SK-N-SH treated with all-trans-retinoic acid at 6 μM for 48 hours (cell line): ENCODE results near the gene PREB.

ENCODE experiments used
- ATAC-seq: fragments of 200-7000 bp; cut with Tn5 transposase; 3 replicates; pipeline ENCODE4 v1.9.1; 2020; ENCODE audit warnings: mild to moderate bottlenecking, moderate library complexity
- ARNTL ChIP-seq: fragments of 450-650 bp; formaldehyde crosslinking; IDR thresholded peaks from 2 replicates; pipeline ENCODE4 v1.5.0; 2020; ENCODE audit warnings: low read depth, mild to moderate bottlenecking, moderate library complexity, borderline replicate concordance
- CREB5 ChIP-seq: fragments of 250-450 bp; sonication (Bioruptor Pico); IDR thresholded peaks from 2 replicates; pipeline ENCODE4 v1.5.1; 2020; ENCODE audit warnings: low read depth, mild to moderate bottlenecking, moderate library complexity
- CSDC2 ChIP-seq: fragments of 250-450 bp; sonication (Bioruptor Pico); IDR thresholded peaks from 2 replicates; pipeline ENCODE4 v1.5.0; 2020; ENCODE audit warnings: mild to moderate bottlenecking, moderate library complexity
- ESRRG ChIP-seq: fragments of 250-450 bp; sonication (Bioruptor Pico); IDR thresholded peaks from 2 replicates; pipeline ENCODE4 v1.6.1; 2021; ENCODE audit warnings: mild to moderate bottlenecking
- GLIS3 ChIP-seq: fragments of 250-450 bp; sonication (Bioruptor Pico); IDR thresholded peaks from 2 replicates; pipeline ENCODE4 v1.5.0; 2020; ENCODE audit warnings: mild to moderate bottlenecking, moderate library complexity
- ISL1 ChIP-seq: fragments of 250-450 bp; sonication (Bioruptor Pico); IDR thresholded peaks from 2 replicates; pipeline ENCODE4 v2.1.2; 2022; ENCODE audit warnings: mild to moderate bottlenecking, moderate library complexity
- POU6F1 ChIP-seq: fragments of 250-450 bp; sonication (Bioruptor Pico); IDR thresholded peaks from 2 replicates; pipeline ENCODE4 v1.8.0; 2021; ENCODE audit warnings: low read depth, mild to moderate bottlenecking, moderate library complexity, borderline replicate concordance
- PPARA ChIP-seq: fragments of 250-450 bp; sonication (Bioruptor Pico); IDR thresholded peaks from 2 replicates; pipeline ENCODE4 v1.5.0; 2020; ENCODE audit warnings: mild to moderate bottlenecking, borderline replicate concordance
- RARB ChIP-seq: fragments of 250-450 bp; sonication (Bioruptor Pico); IDR thresholded peaks from 2 replicates; pipeline ENCODE4 v1.8.0; 2021; ENCODE audit warnings: mild to moderate bottlenecking, moderate library complexity
- SNAI2 ChIP-seq: fragments of 250-450 bp; sonication (Bioruptor Pico); IDR thresholded peaks from 2 replicates; pipeline ENCODE4 v1.5.0; 2020; ENCODE audit warnings: mild to moderate bottlenecking, moderate library complexity
- TCF4 ChIP-seq: fragments of 250-450 bp; sonication (Bioruptor Pico); IDR thresholded peaks from 2 replicates; pipeline ENCODE4 v1.8.0; 2021; ENCODE audit warnings: mild to moderate bottlenecking, moderate library complexity, borderline replicate concordance
- TOX ChIP-seq: fragments of 250-450 bp; sonication (Bioruptor Pico); IDR thresholded peaks from 2 replicates; pipeline ENCODE4 v1.8.0; 2021; ENCODE audit warnings: mild to moderate bottlenecking, moderate library complexity, borderline replicate concordance
- ZC3H10 ChIP-seq: fragments of 250-450 bp; sonication (Bioruptor Pico); IDR thresholded peaks from 2 replicates; pipeline ENCODE4 v1.5.1; 2021; ENCODE audit warnings: mild to moderate bottlenecking, moderate library complexity
- ZFP3 ChIP-seq: fragments of 250-450 bp; sonication (Bioruptor Pico); IDR thresholded peaks from 2 replicates; pipeline ENCODE4 v1.5.0; 2020; ENCODE audit warnings: mild to moderate bottlenecking, moderate library complexity
- ZFP30 ChIP-seq: fragments of 450-650 bp; formaldehyde crosslinking; IDR thresholded peaks from 2 replicates; pipeline ENCODE4 v1.5.0; 2022; ENCODE audit warnings: mild to moderate bottlenecking, moderate library complexity
- ZNF565 ChIP-seq: fragments of 450-650 bp; formaldehyde crosslinking; conservative IDR thresholded peaks from 2 replicates; pipeline ENCODE4 v1.5.0; 2020; ENCODE audit warnings: low read depth, mild to moderate bottlenecking, moderate library complexity
- ZNF70 ChIP-seq: fragments of 450-650 bp; formaldehyde crosslinking; IDR thresholded peaks from 2 replicates; pipeline ENCODE4 v1.5.0; 2020; ENCODE audit warnings: mild to moderate bottlenecking, moderate library complexity
- ZNF8 ChIP-seq: fragments of 450-650 bp; formaldehyde crosslinking; IDR thresholded peaks from 2 replicates; pipeline ENCODE4 v1.5.0; 2020; ENCODE audit warnings: mild to moderate bottlenecking, moderate library complexity
- TF ChIP-seq, protein P1 (sequence below): fragments of 250-450 bp; sonication (Bioruptor Pico); IDR thresholded peaks from 2 replicates; pipeline ENCODE4 v1.8.0; 2020; ENCODE audit warnings: mild to moderate bottlenecking, moderate library complexity, borderline replicate concordance
- TF ChIP-seq, protein P2 (sequence below): fragments of 250-450 bp; sonication (Bioruptor Pico); IDR thresholded peaks from 2 replicates; pipeline ENCODE4 v1.5.0; 2020; ENCODE audit warnings: mild to moderate bottlenecking, moderate library complexity
- TF ChIP-seq, protein P3 (sequence below): fragments of 250-450 bp; sonication (Bioruptor Pico); IDR thresholded peaks from 2 replicates; pipeline ENCODE4 v1.5.1; 2021; ENCODE audit warnings: mild to moderate bottlenecking, moderate library complexity

PREB gene

GRCh38 chr2:27127883-27128667 is 6.4 kb downstream of the PREB start:
- no peak for ATAC-seq
- no peak for TF ChIP-seq ESRRG (CRISPR knock-in tag)

- no peak for ATAC-seq
- TF ChIP-seq ZFP3 (CRISPR knock-in tag) (no peak), ZNF565 (CRISPR knock-in tag) (no peak), GLIS3 (no peak), RARB (CRISPR knock-in tag) (no peak), CSDC2 (CRISPR knock-in tag) (no peak)
- TF ChIP-seq, protein P1, sequence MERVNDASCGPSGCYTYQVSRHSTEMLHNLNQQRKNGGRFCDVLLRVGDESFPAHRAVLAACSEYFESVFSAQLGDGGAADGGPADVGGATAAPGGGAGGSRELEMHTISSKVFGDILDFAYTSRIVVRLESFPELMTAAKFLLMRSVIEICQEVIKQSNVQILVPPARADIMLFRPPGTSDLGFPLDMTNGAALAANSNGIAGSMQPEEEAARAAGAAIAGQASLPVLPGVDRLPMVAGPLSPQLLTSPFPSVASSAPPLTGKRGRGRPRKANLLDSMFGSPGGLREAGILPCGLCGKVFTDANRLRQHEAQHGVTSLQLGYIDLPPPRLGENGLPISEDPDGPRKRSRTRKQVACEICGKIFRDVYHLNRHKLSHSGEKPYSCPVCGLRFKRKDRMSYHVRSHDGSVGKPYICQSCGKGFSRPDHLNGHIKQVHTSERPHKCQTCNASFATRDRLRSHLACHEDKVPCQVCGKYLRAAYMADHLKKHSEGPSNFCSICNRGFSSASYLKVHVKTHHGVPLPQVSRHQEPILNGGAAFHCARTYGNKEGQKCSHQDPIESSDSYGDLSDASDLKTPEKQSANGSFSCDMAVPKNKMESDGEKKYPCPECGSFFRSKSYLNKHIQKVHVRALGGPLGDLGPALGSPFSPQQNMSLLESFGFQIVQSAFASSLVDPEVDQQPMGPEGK (CRISPR knock-in tag): no peak
Measured at GRCh38 chr2:27126252-27126710, 8.2 kb downstream of the PREB start.

GRCh38 chr2:27125104-27125503 is 9.3 kb downstream of the PREB start:
- no peak for ATAC-seq

More at GRCh38 chr2:27125104-27125503, 9.3 kb downstream of the PREB start:
- TF ChIP-seq PPARA (CRISPR knock-in tag) (no peak), ARNTL (no peak), TOX (CRISPR knock-in tag) (no peak), POU6F1 (CRISPR knock-in tag) (no peak), ZNF8 (CRISPR knock-in tag) (no peak), ZFP3 (CRISPR knock-in tag) (no peak), ZFP30 (CRISPR knock-in tag) (no peak), ZNF565 (CRISPR knock-in tag) (no peak), SNAI2 (no peak), TCF4 (CRISPR knock-in tag) (no peak), ZC3H10 (no peak), CREB5 (CRISPR knock-in tag) (no peak), ISL1 (CRISPR knock-in tag) (no peak), ZNF70 (CRISPR knock-in tag) (no peak), CSDC2 (CRISPR knock-in tag) (no peak), ESRRG (CRISPR knock-in tag) (no peak)
- TF ChIP-seq, protein P2, sequence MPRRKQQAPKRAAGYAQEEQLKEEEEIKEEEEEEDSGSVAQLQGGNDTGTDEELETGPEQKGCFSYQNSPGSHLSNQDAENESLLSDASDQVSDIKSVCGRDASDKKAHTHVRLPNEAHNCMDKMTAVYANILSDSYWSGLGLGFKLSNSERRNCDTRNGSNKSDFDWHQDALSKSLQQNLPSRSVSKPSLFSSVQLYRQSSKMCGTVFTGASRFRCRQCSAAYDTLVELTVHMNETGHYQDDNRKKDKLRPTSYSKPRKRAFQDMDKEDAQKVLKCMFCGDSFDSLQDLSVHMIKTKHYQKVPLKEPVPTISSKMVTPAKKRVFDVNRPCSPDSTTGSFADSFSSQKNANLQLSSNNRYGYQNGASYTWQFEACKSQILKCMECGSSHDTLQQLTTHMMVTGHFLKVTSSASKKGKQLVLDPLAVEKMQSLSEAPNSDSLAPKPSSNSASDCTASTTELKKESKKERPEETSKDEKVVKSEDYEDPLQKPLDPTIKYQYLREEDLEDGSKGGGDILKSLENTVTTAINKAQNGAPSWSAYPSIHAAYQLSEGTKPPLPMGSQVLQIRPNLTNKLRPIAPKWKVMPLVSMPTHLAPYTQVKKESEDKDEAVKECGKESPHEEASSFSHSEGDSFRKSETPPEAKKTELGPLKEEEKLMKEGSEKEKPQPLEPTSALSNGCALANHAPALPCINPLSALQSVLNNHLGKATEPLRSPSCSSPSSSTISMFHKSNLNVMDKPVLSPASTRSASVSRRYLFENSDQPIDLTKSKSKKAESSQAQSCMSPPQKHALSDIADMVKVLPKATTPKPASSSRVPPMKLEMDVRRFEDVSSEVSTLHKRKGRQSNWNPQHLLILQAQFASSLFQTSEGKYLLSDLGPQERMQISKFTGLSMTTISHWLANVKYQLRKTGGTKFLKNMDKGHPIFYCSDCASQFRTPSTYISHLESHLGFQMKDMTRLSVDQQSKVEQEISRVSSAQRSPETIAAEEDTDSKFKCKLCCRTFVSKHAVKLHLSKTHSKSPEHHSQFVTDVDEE (CRISPR knock-in tag): no peak
- TF ChIP-seq, protein P3, sequence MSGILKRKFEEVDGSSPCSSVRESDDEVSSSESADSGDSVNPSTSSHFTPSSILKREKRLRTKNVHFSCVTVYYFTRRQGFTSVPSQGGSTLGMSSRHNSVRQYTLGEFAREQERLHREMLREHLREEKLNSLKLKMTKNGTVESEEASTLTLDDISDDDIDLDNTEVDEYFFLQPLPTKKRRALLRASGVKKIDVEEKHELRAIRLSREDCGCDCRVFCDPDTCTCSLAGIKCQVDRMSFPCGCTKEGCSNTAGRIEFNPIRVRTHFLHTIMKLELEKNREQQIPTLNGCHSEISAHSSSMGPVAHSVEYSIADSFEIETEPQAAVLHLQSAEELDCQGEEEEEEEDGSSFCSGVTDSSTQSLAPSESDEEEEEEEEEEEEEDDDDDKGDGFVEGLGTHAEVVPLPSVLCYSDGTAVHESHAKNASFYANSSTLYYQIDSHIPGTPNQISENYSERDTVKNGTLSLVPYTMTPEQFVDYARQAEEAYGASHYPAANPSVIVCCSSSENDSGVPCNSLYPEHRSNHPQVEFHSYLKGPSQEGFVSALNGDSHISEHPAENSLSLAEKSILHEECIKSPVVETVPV: no peak
